Pons (tissue), 1 donor: ENCODE data around the gene ABCE1.
A peak's percentile ranks its signal among the peaks of the same experiment; 100 is the strongest.

ENCODE experiments used
- DNase-seq: peaks from one replicate; pipeline ENCODE4 v3.0.0-alpha.2; 2016; ENCODE audit warnings: low spot score

The ABCE1 gene

GRCh38 chr4:145097821-145098674 lies at the start of gene ABCE1, which contains the start of gene ANAPC10:
ABCE1 (plus strand) TSS chr4:145098311; CDS start chr4:145104413, 6,102 bp downstream.
ANAPC10 (minus strand) TSS chr4:145098196; CDS start chr4:145096099, 2,097 bp downstream.
- peak; percentile 95 for DNase-seq

- DNase-seq = no peak
These were observed 49.3 kb upstream of the ABCE1 start for GRCh38 chr4:145048817-145049216.

- DNase-seq = no peak
These were observed 48.9 kb upstream of the ABCE1 start for GRCh38 chr4:145049241-145049640.

DNA sequence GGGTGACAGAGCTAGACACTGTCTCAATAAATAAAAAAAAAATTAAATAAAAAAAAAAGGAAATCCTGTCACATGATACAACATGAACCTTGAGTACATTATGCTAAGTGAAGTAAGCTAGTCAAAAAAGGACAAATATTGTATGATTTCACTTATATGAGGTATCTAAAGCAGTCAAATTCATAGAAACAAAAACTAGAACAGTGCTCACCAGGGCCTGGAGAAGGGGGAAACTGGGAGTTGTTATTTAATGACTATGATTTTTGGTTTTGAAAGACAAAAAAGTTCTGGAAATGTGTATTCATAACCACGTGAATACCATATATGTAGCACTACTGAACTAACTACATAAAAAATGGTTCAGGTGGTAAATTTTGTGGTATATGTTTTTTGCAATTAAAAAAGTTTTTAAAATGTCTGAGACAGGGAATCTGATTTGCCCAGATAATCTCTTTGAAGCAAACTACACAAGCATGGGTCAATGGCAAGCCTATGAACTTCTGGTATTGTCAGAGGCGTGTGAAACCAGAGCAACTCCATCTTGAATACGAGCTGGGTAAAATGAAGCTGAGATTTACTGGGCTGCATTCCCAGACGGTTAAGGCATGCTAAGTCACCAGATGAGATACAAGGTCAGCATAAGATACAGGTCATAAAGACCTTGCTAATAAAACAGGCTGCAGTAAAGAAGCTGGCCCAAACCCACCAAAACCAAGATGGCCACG lies 42.4 kb upstream of the ABCE1 start:
- DNase-seq = no peak

DNA sequence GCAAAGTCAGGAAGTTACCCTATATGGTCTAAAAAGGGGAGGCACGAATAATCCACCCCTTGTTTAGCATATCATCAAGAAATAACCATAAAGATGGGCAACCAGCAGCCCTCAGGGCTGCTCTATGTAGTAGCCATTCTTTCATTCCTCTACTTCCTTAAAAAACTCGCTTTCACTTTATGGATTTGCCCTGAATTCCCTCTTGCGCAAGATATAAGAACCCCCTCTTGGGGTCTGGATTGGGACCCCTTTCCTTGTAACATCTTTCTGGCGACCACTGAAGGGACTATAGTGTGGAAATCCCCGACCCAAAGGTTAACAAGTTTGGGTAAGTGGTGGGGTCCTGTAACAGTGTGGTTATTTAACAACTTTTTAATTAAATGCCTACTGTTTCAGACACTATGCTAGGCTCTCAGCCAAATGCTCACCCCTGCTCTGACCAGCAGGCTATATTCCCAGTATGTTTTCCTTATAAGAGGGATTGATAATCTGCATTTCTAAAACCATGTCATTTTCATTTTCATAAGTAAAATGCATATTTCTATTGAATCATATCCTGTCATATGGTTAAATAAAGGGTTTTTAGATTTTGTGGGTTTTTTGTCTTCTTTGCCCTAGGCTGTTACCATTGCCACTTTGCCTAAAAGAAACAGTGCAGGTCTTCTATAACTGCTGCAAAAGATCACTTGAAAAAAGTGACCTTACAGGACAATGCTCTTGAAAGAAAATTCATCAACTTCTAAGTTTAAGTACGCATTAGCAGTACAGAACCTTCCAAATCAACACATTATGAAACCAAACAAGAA lies 41.6 kb upstream of the ABCE1 start:
- no peak for DNase-seq

DNA sequence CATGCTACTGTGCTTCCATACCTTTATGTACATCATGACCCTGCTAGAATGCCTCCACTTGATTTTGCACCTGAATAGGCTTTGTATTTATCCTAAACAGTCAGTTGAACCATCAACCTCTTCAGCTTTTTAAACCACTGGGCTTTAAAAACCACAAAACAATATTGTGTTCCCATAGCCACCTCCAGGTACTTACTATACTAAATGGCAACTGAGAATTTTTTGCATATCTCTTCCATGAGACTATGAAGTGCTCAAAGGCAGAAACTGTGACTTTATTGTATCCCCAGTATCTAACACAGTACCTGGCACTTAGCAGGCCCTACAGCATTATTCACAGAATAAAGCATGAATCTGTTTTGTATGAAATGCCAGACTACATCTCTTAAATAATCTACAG lies 39.9 kb upstream of the ABCE1 start:
- DNase-seq = no peak

- DNase-seq = peak; percentile 65
These were observed 36.7 kb upstream of the ABCE1 start for GRCh38 chr4:145061318-145061920.

GRCh38 chr4:145066063-145066501 lies 32.0 kb upstream of the ABCE1 start:
- peak; percentile 25 for DNase-seq

- DNase-seq = no peak
These were observed 28.8 kb upstream of the ABCE1 start for GRCh38 chr4:145069361-145069760.

- no peak for DNase-seq
These were observed 26.6 kb upstream of the ABCE1 start for GRCh38 chr4:145071560-145071959.

GRCh38 chr4:145075742-145076468 lies 22.2 kb upstream of the ABCE1 start:
- DNase-seq = no peak

GRCh38 chr4:145076469-145076855 lies 21.6 kb upstream of the ABCE1 start:
- DNase-seq = no peak

- DNase-seq = no peak
These were observed 16.4 kb upstream of the ABCE1 start for GRCh38 chr4:145081756-145082155.

DNA sequence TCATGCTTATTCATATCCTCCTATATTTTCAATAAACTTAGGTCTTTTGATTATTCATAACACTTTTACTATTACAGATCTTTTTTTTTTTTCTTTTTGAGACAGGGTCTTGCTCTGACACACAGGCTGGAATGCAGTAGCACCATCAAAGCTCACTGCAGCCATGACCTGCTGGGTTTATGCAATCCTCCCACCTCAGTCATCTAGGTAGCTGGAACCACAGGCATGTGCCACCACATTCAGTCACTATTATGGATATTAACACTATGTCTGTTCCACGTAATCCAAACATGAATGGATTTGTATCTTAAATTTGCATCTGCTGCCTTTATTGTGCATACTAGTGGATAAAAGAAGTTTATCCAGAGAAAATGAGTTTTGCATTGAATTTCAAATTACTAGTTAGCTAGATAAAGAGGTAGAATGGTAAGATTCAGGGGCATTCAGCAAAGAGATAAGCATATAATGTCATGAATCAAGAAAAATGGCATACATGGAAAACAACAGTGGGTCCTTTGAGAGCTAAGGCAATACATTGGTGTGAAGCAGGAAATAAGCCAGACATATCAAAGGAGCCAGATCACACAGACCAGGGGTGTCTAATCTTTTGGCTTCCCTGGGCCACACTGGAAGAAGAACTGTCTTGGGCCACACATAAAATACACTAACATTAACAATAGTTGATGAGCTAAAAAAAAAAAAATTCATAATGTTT lies 14.1 kb upstream of the ABCE1 start:
- no peak for DNase-seq

GRCh38 chr4:145090380-145090779 lies 7.7 kb upstream of the ABCE1 start:
- no peak for DNase-seq

- no peak for DNase-seq
These were observed 4.5 kb upstream of the ABCE1 start for GRCh38 chr4:145093638-145094037.

DNA sequence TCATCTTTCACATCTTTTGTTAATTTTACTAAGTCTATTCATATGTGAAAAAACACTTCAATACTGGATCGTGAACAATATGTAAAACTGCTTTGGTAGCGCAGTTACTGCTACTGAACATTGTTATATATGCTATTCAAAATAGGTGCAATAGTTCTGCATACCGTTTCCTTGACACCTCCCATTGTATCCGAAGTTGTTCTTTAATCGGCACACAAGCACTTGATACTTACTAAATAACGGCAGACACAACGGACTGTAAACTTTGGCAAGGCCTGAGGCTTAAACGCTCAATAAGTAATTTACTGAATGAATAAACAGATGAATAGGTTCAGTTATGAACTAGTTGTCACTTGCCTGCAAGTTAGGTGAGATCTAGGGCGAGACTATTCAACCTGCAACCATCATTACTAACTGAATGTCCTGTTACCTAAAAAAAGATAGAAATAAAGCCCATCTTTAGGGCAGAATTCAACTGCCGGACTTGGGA lies 735 bp upstream of the ABCE1 start:
- DNase-seq = no peak

DNA sequence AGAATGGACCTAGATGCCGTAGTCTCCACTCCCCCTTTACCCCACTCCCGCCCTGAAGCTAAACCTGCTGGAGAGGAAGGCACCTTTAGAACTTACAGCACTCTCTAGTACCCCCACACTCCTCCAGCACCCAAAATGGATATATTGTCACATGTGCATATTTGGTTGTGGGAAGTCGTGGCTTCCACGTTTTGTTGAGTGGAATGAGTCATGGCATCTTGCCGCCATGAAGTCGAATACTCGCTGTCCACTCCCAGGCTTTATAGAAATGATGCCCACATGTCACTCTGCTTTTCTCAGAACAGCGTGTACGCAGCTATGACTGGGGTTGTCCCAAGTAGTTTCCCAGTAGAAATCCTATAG lies 545 bp downstream of the ABCE1 start:
- DNase-seq = peak; percentile 71

DNA sequence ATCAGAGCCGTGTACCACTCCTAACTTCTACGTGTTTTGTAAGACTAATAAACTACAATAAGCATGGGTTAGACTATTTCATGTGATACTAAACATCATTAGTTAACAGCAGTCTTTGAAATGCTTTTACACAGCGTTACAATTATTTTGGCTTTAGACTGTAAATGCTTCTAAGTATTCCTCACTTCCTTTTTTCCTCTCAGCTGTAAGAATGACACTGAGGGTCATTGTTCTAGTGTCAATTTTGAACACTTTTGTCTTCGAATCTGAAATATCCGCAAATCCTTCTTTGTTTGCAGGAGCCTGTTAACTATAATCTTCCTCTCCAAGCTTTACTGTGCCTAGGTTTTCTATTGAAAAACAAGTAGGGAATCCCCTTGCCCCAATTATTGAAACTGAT lies 1.5 kb downstream of the ABCE1 start:
- DNase-seq = peak; percentile 63

DNA sequence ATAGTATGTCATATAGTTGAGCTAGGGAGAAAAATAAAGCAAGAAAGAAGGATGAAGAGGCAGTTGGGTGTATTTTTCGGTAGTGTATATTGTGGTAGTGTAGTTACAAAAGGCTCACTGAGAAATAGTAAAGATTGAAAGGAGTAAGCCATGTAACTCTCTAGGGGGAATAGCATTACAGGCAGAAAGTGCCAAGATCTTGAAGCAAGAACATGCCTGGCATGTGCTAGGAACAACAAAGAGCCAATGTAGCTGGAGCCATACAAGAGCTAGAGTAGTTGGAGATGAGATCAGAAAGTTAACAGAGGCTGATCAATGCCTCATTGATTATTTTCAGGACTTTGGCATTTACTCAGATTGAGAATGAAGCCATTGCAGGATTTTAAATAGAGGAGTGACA lies 3.0 kb downstream of the ABCE1 start:
- DNase-seq = no peak
